SU-DHL-6 (cell line): ENCODE measurements around the gene AGFG2.

Experiments used
- H2AFZ ChIP-seq: fragments of 200-600 bp; sonication (generic); 2 replicates; pipeline ENCODE4 v1.6.1; 2014; ENCODE audit warnings: low read depth, mild to moderate bottlenecking, moderate library complexity, mixed read lengths, antibody characterized with exemption, low read length; ENCODE audit not compliant: severe bottlenecking
- H3F3A ChIP-seq: fragments of 200-600 bp; shearing (Covaris generic); 2 replicates; pipeline ENCODE4 v1.6.0; 2016; ENCODE audit warnings: antibody characterized with exemption, mild to moderate bottlenecking; ENCODE audit not compliant: insufficient read depth
- H3K27ac ChIP-seq: fragments of 200-600 bp; sonication (generic); 2 replicates; pipeline ENCODE4 v1.5.1; 2016; ENCODE audit warnings: low read depth, mild to moderate bottlenecking, low read length, moderate library complexity, mixed read lengths
- H3K27me3 ChIP-seq: fragments of 200-600 bp; sonication (generic), shearing (Covaris generic); 2 replicates; pipeline ENCODE4 v1.6.0; 2014; ENCODE audit warnings: mild to moderate bottlenecking, low read length
- H3K36me3 ChIP-seq: fragments of 200-600 bp; sonication (generic); 2 replicates; pipeline ENCODE4 v1.6.1; 2014; ENCODE audit warnings: mild to moderate bottlenecking, low read length, mixed read lengths
- H3K4me2 ChIP-seq: fragments of 300-600, 200-600 bp; shearing (Covaris generic), sonication (generic); 2 replicates; pipeline ENCODE4 v1.6.0; 2014; ENCODE audit warnings: low read length, low read depth, mild to moderate bottlenecking; ENCODE audit not compliant: poor library complexity, severe bottlenecking
- H3K4me3 ChIP-seq: fragments of 200-600 bp; sonication (generic); 2 replicates; pipeline ENCODE4 v1.5.1; 2014; ENCODE audit warnings: antibody characterized with exemption, low read length, mild to moderate bottlenecking, mixed read lengths; ENCODE audit not compliant: insufficient read depth, poor library complexity, severe bottlenecking
- H3K79me2 ChIP-seq: fragments of 200-600 bp; sonication (generic); 2 replicates; pipeline ENCODE4 v1.6.1; 2014; ENCODE audit warnings: mild to moderate bottlenecking, low read length, moderate library complexity; ENCODE audit not compliant: insufficient read depth
- H3K9ac ChIP-seq: fragments of 200-600 bp; sonication (generic); 2 replicates; pipeline ENCODE4 v1.7.0; 2014; ENCODE audit warnings: mild to moderate bottlenecking, low read length
- H3K9me2 ChIP-seq: fragments of 200-600 bp; sonication (generic); replicated peaks from 2 replicates; pipeline ENCODE4 v1.6.1; 2014; ENCODE audit warnings: low read length; ENCODE audit not compliant: insufficient read depth
- H3K9me3 ChIP-seq: fragments of 200-600 bp; sonication (generic); 2 replicates; pipeline ENCODE4 v1.6.1; 2014; ENCODE audit warnings: low read length, mixed read lengths; ENCODE audit not compliant: insufficient read depth
- H4K20me1 ChIP-seq: fragments of 200-600 bp; sonication (generic); 2 replicates; pipeline ENCODE4 v1.6.1; 2014; ENCODE audit warnings: low read depth, mild to moderate bottlenecking, antibody characterized with exemption, low read length, moderate library complexity, mixed read lengths
- CTCF ChIP-seq: fragments of 200-600 bp; sonication (generic); IDR thresholded peaks from one replicate; pipeline ENCODE4 v1.5.1; 2017; ENCODE audit warnings: antibody characterized with exemption, mild to moderate bottlenecking, low read length, moderate library complexity; ENCODE audit not compliant: insufficient read depth, poor library complexity, severe bottlenecking
- EZH2phosphoT487 ChIP-seq: fragments of 200-600 bp; sonication (generic), shearing (Covaris generic); conservative IDR thresholded peaks from 2 replicates; pipeline ENCODE4 v1.6.1; 2018; ENCODE audit warnings: mild to moderate bottlenecking, antibody characterized with exemption, low read length, moderate library complexity, mixed read lengths

Gene AGFG2

GRCh38 chr7:100575746-100576383, 36.9 kb downstream of the AGFG2 start:
- H3K9me3 ChIP-seq, result no peaks in the 10 kb centered on the region
- no peaks in the 10 kb centered on the region for H3K9me2 ChIP-seq
- H3K27ac ChIP-seq, result no peak overlapping the region
- no peaks in the 10 kb centered on the region for H3K27me3 ChIP-seq
- TF ChIP-seq CTCF (no peak), EZH2phosphoT487 (no peak)
- no peaks in the 10 kb centered on the region for H3K79me2 ChIP-seq
- no peaks in the 10 kb centered on the region for H3K36me3 ChIP-seq
- no peak overlapping the region for H3K4me2 ChIP-seq
- no peak overlapping the region for H3K4me3 ChIP-seq
- H3F3A ChIP-seq, result no peaks in the 10 kb centered on the region
- no peak overlapping the region for H2AFZ ChIP-seq
- no peak overlapping the region for H3K9ac ChIP-seq
- H4K20me1 ChIP-seq, result no peaks in the 10 kb centered on the region

DNA sequence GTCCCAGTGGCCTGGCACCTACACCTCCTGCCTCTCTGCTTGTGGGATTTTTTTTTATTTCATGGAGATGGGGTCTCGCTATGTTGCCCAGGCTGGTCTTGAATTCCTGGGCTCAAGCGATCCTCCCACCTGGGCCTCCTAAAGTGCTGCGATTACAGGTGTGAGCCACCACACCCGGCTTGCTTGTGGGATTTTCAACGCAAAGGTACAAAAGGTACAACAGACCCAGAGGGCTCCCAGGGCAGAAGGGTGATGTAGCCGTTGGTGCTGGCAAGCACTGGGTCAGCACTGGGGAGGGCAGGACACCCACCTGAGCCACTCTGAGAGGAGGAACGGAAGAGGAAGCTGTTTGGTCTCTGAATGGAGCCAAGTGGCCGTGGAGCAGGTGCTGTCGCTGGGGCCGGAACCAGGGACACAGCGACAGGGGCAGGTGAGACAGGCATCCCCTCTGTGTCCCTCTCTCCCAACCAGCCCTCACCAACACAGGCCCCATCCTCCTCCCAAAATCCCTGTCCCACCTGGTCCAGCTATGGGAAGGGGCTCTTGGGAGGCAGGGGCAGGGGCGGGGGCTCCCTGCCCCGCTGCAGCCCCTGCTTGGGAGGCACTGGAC, 37.5 kb downstream of the AGFG2 start:
- Histone ChIP-seq H4K20me1 (no peaks in the 10 kb centered on the region), H3K9me3 (no peaks in the 10 kb centered on the region), H3K36me3 (no peaks in the 10 kb centered on the region), H3K4me3 (no peak overlapping the region), H3K9me2 (no peaks in the 10 kb centered on the region), H2AFZ (no peak overlapping the region), H3K27ac (no peak overlapping the region), H3K79me2 (no peaks in the 10 kb centered on the region), H3K9ac (no peak overlapping the region), H3F3A (no peaks in the 10 kb centered on the region), H3K27me3 (no peaks in the 10 kb centered on the region), H3K4me2 (no peak overlapping the region)
- no peak for TF ChIP-seq CTCF
- no peak for TF ChIP-seq EZH2phosphoT487

DNA sequence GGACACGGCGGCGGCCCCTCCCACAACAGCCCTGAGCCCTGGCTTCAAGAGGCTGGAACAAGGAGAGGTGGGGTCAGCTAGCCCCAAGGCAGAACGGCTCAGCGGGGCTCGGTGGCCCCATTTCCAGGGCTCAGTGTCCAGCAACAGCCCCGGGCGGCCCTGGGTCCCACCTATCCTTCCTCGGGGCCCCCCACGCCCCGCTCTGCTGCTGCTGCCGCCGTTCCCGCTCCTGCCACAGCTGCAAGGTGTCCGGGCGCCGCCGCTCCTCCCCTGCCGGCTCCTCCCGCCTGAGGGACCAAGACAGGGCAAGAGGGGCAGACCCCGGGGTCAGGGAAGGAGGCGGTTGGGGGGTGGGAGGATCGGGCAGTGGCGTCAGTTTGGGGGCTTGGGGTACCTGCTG, 38.1 kb downstream of the AGFG2 start:
- H3K27me3 ChIP-seq, result no peaks in the 10 kb centered on the region
- H3K4me2 ChIP-seq, result no peak overlapping the region
- no peak overlapping the region for H3K27ac ChIP-seq
- H4K20me1 ChIP-seq, result no peaks in the 10 kb centered on the region
- no peak for TF ChIP-seq EZH2phosphoT487
- TF ChIP-seq CTCF, result no peak
- no peak overlapping the region for H3K4me3 ChIP-seq
- no peaks in the 10 kb centered on the region for H3K79me2 ChIP-seq
- H3K9ac ChIP-seq, result no peak overlapping the region
- no peaks in the 10 kb centered on the region for H3K9me2 ChIP-seq
- no peaks in the 10 kb centered on the region for H3K36me3 ChIP-seq
- no peaks in the 10 kb centered on the region for H3K9me3 ChIP-seq
- no peak overlapping the region for H2AFZ ChIP-seq
- H3F3A ChIP-seq, result no peaks in the 10 kb centered on the region
